Brain microvascular endothelial cell (primary cell): ENCODE measurements around the gene STK39.

Source experiments
- DNase-seq: peaks from one replicate; pipeline ENCODE4 v3.0.0-alpha.2; 2020
- H3K27ac ChIP-seq: fragments of 250-450 bp; sonication (Bioruptor Pico); 2 replicates; pipeline ENCODE4 v1.5.1; 2020; ENCODE audit warnings: mild to moderate bottlenecking, moderate library complexity
- H3K27me3 ChIP-seq: fragments of 250-450 bp; sonication (Bioruptor Pico); replicated peaks from 2 replicates; pipeline ENCODE4 v1.5.1; 2020; ENCODE audit warnings: mild to moderate bottlenecking
- H3K36me3 ChIP-seq: fragments of 250-450 bp; sonication (Bioruptor Pico); replicated peaks from 2 replicates; pipeline ENCODE4 v1.5.1; 2020; ENCODE audit warnings: mild to moderate bottlenecking
- H3K4me3 ChIP-seq: 2 replicates; pipeline ENCODE4 v1.5.1; 2011; ENCODE audit warnings: low read depth, mild to moderate bottlenecking, control low read depth, low read length, moderate library complexity
- CTCF ChIP-seq: IDR thresholded peaks from 2 replicates; pipeline ENCODE4 v1.5.1; 2011; ENCODE audit warnings: low read depth, mild to moderate bottlenecking, moderate library complexity, low read length, control low read depth, inconsistent platforms; ENCODE audit errors: missing control alignments
- in situ Hi-C: cut with HindIII; loops from 2 replicates; pipeline ENCODE4 v1.10.0; 2017; ENCODE audit warnings: low sequenced_read_pairs, low pct_ligation_motif_present

Gene STK39

GRCh38 chr2:168149986-168150385 lies 97.4 kb downstream of the STK39 start:
- DNase-seq, result no peak
- no peaks in the 10 kb centered on the region for H3K36me3 ChIP-seq
- no peak for TF ChIP-seq CTCF
- H3K27me3 ChIP-seq, result no peaks in the 10 kb centered on the region
- in situ Hi-C loops, result no loop called here
- H3K27ac ChIP-seq, result no peak overlapping the region
- H3K4me3 ChIP-seq, result no peak overlapping the region

- no peak for DNase-seq
- in situ Hi-C loops, result no loop called here
- Histone ChIP-seq H3K4me3 (no peak overlapping the region), H3K36me3 (no peaks in the 10 kb centered on the region), H3K27ac (no peak overlapping the region), H3K27me3 (no peaks in the 10 kb centered on the region)
- TF ChIP-seq CTCF, result no peak
Observed at GRCh38 chr2:168149150-168149974, 98.0 kb downstream of the STK39 start.

GRCh38 chr2:168147830-168148794 lies 99.3 kb downstream of the STK39 start:
- no peak for TF ChIP-seq CTCF
- no peak overlapping the region for H3K4me3 ChIP-seq
- no peaks in the 10 kb centered on the region for H3K36me3 ChIP-seq
- no peak for DNase-seq
- H3K27me3 ChIP-seq, result no peaks in the 10 kb centered on the region
- no peak overlapping the region for H3K27ac ChIP-seq
- in situ Hi-C loops, result no loop called here

DNA sequence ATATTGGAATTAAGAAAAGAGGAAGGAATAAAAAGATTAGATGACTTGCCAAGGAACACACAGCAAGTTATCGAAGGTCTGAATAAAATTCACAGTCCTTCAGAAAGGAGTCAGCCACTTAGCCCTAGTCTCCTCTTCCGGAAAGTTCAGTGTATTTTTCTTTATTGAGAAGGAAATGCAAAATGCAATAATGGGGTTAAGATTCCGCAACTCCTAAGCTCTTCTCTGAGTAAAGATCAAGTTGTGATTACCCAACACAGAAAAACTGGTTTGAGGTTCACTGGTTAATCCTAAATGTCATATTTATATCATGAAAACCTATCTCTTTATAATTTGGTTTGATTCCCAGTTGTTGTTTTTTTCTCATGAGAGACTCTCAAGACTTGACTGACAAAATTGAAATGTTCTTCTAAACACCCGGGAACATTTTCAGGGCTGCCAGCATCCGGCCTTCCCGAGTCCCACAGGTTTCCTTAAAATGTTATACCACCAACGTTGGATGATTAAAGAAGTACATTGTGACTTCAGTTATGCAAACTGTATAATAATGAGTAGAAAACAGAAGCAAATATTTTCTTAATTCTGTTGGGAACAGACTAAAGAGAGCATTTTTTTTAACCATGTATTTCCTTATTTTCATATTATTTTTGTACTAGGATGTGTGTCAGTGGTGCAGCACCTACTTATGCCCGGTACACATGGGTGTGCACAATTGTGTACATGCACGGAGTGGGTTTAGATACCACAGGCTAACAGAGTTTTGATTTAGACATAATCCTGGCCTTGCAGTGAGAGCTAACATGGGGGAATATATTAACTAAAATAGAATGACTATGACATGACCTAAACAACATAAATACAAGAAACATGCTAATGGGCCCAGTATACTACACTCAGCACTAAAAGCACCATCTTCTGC lies 100.2 kb downstream of the STK39 start:
- no peak for DNase-seq
- no peak for TF ChIP-seq CTCF
- no peaks in the 10 kb centered on the region for H3K27me3 ChIP-seq
- no peak overlapping the region for H3K27ac ChIP-seq
- in situ Hi-C loops, result no loop called here
- H3K36me3 ChIP-seq, result no peaks in the 10 kb centered on the region
- no peak overlapping the region for H3K4me3 ChIP-seq

GRCh38 chr2:168145426-168146310 lies 101.7 kb downstream of the STK39 start:
- H3K27ac ChIP-seq, result no peak overlapping the region
- no peak for DNase-seq
- no peak overlapping the region for H3K4me3 ChIP-seq
- TF ChIP-seq CTCF, result no peak
- no peaks in the 10 kb centered on the region for H3K36me3 ChIP-seq
- in situ Hi-C loops, result no loop called here
- no peaks in the 10 kb centered on the region for H3K27me3 ChIP-seq
